DND-41 (cell line): ENCODE measurements around the gene ATP6V1B1.

Experiments used
- CTCF ChIP-seq: IDR thresholded peaks from 2 replicates; pipeline ENCODE4 v1.5.1; 2012; ENCODE audit warnings: borderline replicate concordance, low read length, moderate library complexity, mild to moderate bottlenecking; ENCODE audit not compliant: poor library complexity, severe bottlenecking; ENCODE audit errors: extremely low read depth
- EZH2 ChIP-seq: IDR thresholded peaks from 3 replicates; pipeline ENCODE4 v1.6.1; 2012; ENCODE audit warnings: borderline replicate concordance, low read depth, mild to moderate bottlenecking, moderate library complexity, low read length, inconsistent platforms; ENCODE audit not compliant: severe bottlenecking

GRCh38 chr2:70921839-70922234 lies 13.9 kb upstream of the ATP6V1B1 start:
- TF ChIP-seq CTCF (no peak), EZH2 (no peak)
